KMS-11 (cell line): Measurements from ENCODE around the gene LRRFIP1.
"Not testable (repeated sequence)": the region's sequence is repeated elsewhere in the genome, so short reads cannot be mapped to it uniquely, and the experiment has no call there.

Source experiments
- H2AFZ ChIP-seq: fragments of 200-600 bp; sonication (generic); 2 replicates; pipeline ENCODE4 v1.6.1; 2016; ENCODE audit warnings: antibody characterized with exemption, mixed run types, low read depth
- H3K27ac ChIP-seq: fragments of 200-600 bp; sonication (generic); 2 replicates; pipeline ENCODE4 v1.6.1; 2016; ENCODE audit warnings: mild to moderate bottlenecking, mixed run types
- H3K27me3 ChIP-seq: fragments of 200-600 bp; sonication (generic); 2 replicates; pipeline ENCODE4 v1.6.1; 2017; ENCODE audit warnings: mild to moderate bottlenecking, low read depth, mixed run types, moderate library complexity; ENCODE audit not compliant: insufficient read depth
- H3K36me3 ChIP-seq: fragments of 200-600 bp; sonication (generic); 2 replicates; pipeline ENCODE4 v1.6.1; 2017; ENCODE audit warnings: mild to moderate bottlenecking, mixed run types; ENCODE audit not compliant: insufficient read depth
- H3K4me1 ChIP-seq: fragments of 200-600 bp; sonication (generic); 2 replicates; pipeline ENCODE4 v1.6.1; 2016; ENCODE audit warnings: mild to moderate bottlenecking, low read depth, mixed run types; ENCODE audit not compliant: poor library complexity, severe bottlenecking
- H3K4me2 ChIP-seq: fragments of 200-600 bp; sonication (generic); 2 replicates; pipeline ENCODE4 v1.7.0; 2016; ENCODE audit warnings: mild to moderate bottlenecking, mixed run types
- H3K4me3 ChIP-seq: fragments of 200-600 bp; sonication (generic); IDR thresholded peaks from 2 replicates; pipeline ENCODE4 v1.6.1; 2017; ENCODE audit warnings: low read depth, low read length, mixed read lengths; ENCODE audit not compliant: insufficient read depth
- H3K79me2 ChIP-seq: fragments of 200-600 bp; sonication (generic); 2 replicates; pipeline ENCODE4 v1.6.1; 2016; ENCODE audit warnings: low read depth, mixed run types; ENCODE audit not compliant: insufficient read depth
- H3K9ac ChIP-seq: fragments of 200-600 bp; sonication (generic); 2 replicates; pipeline ENCODE4 v1.6.1; 2016; ENCODE audit warnings: mild to moderate bottlenecking, mixed run types
- H4K20me1 ChIP-seq: fragments of 200-600 bp; sonication (generic); 2 replicates; pipeline ENCODE4 v1.6.1; 2016; ENCODE audit warnings: mild to moderate bottlenecking, mixed run types; ENCODE audit not compliant: insufficient read depth
- TF ChIP-seq, protein P1 (sequence below): fragments of 200-600 bp; sonication (generic); conservative IDR thresholded peaks from 2 replicates; pipeline ENCODE4 v1.6.1; 2017; ENCODE audit warnings: low read depth, mild to moderate bottlenecking, antibody characterized with exemption, low read length, moderate library complexity, mixed read lengths

The LRRFIP1 gene

DNA sequence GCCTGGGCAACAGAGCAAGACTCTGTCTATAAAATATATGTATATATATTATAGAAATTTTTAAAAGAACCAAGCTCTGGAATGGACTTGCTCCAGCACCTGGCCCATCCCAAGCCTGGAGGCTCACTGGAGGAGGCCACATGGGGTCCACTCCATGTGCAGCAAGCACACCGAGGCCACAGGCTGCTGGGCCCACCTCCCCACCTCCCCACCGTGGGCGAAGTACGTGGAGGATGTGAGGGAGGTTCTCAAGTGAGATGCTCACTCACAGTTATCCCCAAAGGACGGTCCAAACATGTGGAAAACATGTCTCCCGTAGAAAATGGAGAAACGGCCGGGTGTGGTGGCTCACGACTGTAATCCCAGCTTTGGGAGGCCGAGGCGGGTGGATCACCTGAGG lies 23.0 kb upstream of the LRRFIP1 start:
- TF ChIP-seq, protein P1, sequence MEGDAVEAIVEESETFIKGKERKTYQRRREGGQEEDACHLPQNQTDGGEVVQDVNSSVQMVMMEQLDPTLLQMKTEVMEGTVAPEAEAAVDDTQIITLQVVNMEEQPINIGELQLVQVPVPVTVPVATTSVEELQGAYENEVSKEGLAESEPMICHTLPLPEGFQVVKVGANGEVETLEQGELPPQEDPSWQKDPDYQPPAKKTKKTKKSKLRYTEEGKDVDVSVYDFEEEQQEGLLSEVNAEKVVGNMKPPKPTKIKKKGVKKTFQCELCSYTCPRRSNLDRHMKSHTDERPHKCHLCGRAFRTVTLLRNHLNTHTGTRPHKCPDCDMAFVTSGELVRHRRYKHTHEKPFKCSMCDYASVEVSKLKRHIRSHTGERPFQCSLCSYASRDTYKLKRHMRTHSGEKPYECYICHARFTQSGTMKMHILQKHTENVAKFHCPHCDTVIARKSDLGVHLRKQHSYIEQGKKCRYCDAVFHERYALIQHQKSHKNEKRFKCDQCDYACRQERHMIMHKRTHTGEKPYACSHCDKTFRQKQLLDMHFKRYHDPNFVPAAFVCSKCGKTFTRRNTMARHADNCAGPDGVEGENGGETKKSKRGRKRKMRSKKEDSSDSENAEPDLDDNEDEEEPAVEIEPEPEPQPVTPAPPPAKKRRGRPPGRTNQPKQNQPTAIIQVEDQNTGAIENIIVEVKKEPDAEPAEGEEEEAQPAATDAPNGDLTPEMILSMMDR, result no peak
- H4K20me1 ChIP-seq, result no peaks in the 10 kb centered on the region
- H3K4me1 ChIP-seq, result no peaks in the 10 kb centered on the region
- H3K4me3 ChIP-seq, result no peak overlapping the region
- H3K9ac ChIP-seq, result no peak overlapping the region
- H3K36me3 ChIP-seq, result no peaks in the 10 kb centered on the region
- H3K27ac ChIP-seq, result no peak overlapping the region
- no peaks in the 10 kb centered on the region for H3K79me2 ChIP-seq
- no peaks in the 10 kb centered on the region for H3K27me3 ChIP-seq
- H3K4me2 ChIP-seq, result no peak overlapping the region
- no peak overlapping the region for H2AFZ ChIP-seq

DNA sequence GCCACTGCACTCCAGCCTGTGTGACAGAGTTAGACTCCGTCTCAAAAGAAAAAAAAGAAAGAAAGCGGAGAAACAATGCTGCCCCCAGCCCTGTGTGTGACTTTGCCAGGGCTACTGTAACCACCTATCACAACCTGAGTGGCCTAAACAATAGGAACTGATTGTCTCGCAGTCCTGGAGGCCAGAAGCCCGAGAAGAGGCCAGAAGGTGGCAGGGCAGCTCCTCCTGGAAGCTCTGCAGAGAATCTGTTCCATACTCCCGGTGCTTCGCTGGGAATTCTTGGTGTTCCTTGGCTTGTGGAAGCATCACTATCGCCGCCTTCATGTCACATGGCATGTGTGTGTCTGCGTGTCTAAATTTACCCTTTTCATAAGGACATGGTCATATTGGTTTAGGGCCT lies 22.4 kb upstream of the LRRFIP1 start:
- Histone ChIP-seq H3K79me2 (no peaks in the 10 kb centered on the region), H3K4me1 (no peaks in the 10 kb centered on the region), H4K20me1 (no peaks in the 10 kb centered on the region), H3K9ac (no peak overlapping the region), H3K27ac (no peak overlapping the region), H3K4me2 (no peak overlapping the region), H3K27me3 (no peaks in the 10 kb centered on the region), H3K36me3 (no peaks in the 10 kb centered on the region), H3K4me3 (no peak overlapping the region), H2AFZ (no peak overlapping the region)
- TF ChIP-seq, protein P1, result no peak

DNA sequence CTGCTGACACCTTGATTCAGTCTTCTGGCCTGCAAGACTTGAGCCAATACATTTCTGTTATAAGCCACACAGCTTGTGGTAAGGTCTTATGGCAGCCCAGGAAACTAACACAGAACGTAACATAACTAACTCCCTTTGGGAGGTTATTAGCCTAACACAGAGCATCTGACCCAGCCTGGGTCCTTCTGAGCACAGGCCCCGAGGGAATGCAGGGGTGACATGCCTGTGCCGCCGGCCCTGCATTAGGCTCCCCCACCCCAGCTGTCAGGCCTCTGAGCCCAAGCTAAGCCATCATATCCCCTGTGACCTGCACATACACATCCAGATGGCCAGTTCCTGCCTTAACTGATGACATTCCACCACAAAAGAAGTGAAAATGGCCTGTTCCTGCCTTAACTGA lies 20.9 kb upstream of the LRRFIP1 start:
- not testable (repeated sequence) for H4K20me1 ChIP-seq, H3K4me3 ChIP-seq, H3K79me2 ChIP-seq, H3K4me1 ChIP-seq, H3K27ac ChIP-seq, H3K4me2 ChIP-seq, H3K9ac ChIP-seq, H3K36me3 ChIP-seq, H2AFZ ChIP-seq, H3K27me3 ChIP-seq

DNA sequence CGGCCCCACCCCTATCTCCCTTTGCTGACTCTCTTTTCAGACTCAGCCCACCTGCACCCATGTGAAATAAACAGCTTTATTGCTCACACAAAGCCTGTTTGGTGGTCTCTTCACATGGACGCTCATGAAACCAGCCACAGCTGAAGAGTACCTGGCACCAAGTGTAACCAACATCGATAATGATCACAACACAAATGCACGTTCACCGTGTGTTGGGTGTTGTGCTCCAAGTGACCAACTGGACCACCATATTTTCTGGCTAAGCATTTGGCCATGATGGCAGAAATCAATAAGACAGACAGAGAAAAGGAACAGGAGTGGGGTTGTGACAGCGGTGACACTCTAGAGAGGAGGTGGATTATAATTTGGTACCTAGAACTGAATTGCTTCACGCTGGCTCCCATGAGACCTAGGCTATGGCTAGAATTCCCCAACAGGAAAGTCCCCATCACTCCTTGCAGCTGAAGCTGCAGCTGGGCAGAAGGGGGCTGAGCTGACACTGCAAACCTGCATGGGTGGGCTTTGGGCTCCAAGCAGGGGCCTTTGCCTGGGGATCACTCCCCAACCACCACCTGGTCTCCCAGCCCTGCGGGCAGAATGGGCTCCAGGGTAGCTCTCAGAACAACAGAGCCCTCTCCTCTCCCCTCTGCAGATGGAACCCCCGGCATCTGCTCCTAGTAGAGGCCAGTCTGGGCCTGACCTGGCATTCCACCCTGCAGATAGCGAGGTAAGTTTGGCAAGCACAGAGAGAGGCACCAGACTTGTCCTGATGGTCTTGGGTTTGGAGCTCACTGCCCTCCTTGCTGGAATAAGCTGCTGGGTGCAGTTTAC lies 14.6 kb upstream of the LRRFIP1 start:
- TF ChIP-seq, protein P1, result no peak
- Histone ChIP-seq H3K27ac (no peak overlapping the region), H3K4me2 (no peak overlapping the region), H3K79me2 (no peaks in the 10 kb centered on the region), H3K36me3 (no peaks in the 10 kb centered on the region), H2AFZ (no peak overlapping the region), H3K9ac (no peak overlapping the region), H3K27me3 (no peaks in the 10 kb centered on the region), H4K20me1 (no peaks in the 10 kb centered on the region), H3K4me1 (no peaks in the 10 kb centered on the region), H3K4me3 (no peak overlapping the region)

DNA sequence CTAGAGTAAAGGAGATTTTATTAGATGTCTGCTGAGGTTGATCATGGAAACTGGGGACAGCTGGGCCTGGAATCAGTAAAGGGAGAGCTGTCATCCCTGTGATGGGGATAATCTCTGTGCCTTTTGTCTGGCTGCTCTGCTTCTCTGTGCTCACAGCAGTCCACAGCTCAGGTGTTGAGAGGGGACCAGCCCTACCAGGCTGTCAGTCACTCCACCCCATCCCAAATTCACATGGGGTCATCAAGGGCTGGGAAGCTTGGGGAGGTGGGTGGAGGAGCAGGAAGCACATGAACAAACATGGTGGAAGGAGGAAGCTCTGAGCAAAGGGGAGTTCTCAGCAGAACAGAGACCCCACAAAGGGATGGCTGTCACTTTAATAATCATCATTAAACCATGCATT lies 13.7 kb upstream of the LRRFIP1 start:
- H3K79me2 ChIP-seq, result no peaks in the 10 kb centered on the region
- H3K9ac ChIP-seq, result no peak overlapping the region
- H3K4me2 ChIP-seq, result no peak overlapping the region
- no peaks in the 10 kb centered on the region for H3K36me3 ChIP-seq
- H3K27me3 ChIP-seq, result no peaks in the 10 kb centered on the region
- H4K20me1 ChIP-seq, result no peaks in the 10 kb centered on the region
- H2AFZ ChIP-seq, result no peak overlapping the region
- no peaks in the 10 kb centered on the region for H3K4me1 ChIP-seq
- H3K27ac ChIP-seq, result no peak overlapping the region
- TF ChIP-seq, protein P1, result no peak
- H3K4me3 ChIP-seq, result no peak overlapping the region
